ENCODE measurements around the gene CEACAM16.

DNA sequence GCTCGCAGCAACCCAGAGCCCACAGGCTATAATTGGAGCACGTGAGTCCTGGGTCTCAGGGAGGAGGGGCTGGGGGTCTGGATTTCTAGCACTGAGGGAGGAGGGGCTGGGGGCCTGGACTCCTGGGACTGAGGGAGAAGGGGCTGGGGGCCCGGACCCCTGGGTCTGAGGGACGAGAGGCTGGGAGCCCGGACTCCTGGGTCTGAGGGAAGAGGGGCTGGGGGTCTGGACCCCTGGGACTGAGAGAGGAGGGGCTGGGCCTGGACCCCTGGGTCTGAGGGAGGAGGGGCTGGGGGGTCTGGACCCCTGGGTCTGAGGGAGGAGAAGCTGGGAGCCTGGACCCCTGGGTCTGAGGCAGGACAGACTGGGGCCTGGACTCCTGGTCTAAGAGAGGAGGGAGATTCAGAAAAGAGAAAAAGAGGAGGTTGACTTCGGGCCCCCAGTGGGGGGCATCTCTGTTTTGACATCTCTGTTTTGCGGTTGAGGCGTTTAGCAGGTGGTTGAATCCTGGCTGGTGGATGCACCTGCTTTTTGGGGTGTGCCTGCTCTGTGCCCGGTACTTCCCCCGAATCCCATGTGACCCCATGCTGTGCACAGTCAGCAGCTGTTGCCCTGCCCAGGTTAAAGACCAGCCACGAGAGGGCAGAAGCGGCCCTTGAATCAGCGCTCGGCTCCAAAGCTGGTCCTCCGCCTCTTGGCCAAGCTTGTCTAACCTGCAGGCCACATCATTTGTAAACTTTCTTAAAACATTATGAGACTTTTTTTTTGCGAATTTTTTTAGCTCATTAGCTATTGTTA, 44.8 kb upstream of the CEACAM16 start:
- TF ChIP-seq, protein P1, sequence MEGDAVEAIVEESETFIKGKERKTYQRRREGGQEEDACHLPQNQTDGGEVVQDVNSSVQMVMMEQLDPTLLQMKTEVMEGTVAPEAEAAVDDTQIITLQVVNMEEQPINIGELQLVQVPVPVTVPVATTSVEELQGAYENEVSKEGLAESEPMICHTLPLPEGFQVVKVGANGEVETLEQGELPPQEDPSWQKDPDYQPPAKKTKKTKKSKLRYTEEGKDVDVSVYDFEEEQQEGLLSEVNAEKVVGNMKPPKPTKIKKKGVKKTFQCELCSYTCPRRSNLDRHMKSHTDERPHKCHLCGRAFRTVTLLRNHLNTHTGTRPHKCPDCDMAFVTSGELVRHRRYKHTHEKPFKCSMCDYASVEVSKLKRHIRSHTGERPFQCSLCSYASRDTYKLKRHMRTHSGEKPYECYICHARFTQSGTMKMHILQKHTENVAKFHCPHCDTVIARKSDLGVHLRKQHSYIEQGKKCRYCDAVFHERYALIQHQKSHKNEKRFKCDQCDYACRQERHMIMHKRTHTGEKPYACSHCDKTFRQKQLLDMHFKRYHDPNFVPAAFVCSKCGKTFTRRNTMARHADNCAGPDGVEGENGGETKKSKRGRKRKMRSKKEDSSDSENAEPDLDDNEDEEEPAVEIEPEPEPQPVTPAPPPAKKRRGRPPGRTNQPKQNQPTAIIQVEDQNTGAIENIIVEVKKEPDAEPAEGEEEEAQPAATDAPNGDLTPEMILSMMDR (conservative IDR thresholded peaks at IDR 0.05): no peak
- TF ChIP-seq ZFX (IDR thresholded peaks at IDR 0.05): no peak
